GM21529 (cell line): Measurements from ENCODE around the gene MAP3K3.

Source experiments
- ATAC-seq: cut with Tn5 transposase; IDR thresholded peaks from one replicate; pipeline ENCODE4 v1.9.1; 2021; ENCODE audit not compliant: unreplicated experiment

The MAP3K3 gene

DNA sequence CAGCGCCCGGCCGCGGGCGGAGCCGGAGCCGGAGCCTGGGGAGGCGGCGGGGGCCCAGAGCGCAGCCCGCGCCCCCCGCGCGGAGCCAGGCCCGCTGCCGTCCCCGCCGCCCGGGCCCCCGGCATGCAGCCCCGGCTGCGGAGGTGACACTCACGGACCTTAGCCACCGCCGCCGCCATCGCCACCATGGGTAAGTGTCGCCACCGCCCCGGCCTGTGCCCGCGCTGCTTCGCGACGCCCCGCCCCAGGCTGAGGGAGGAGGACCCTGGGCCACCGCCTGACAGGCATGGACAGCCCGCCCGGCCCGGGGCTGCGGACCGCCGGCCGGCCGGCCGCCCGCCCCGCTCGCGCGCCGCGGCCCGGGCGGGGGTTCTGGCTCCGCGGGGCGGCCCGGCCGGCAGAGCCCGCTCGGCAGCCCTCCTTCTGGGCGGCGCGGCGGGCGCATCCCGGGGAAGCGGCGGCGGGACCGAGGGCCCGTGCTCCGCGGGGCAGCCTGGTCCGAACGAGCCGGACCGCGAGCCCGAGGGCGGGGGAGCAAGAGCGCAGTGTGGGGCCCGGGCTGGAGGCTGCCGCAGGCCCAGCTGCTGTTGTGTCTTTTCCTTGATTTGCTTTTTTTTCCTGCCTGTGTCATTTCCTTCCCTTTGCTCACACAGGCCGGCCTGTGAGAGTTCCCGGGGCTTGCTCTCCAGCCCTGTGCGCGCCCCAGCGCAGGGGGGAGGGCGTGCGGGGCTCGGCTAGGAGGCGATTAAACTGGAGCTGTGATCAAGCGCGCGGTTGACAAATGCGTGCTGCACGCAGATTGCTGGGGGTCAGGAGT, 565 bp downstream of the MAP3K3 start:
- peak; percentile 23 for ATAC-seq

- ATAC-seq, result no peak
Observed at GRCh38 chr17:63623786-63624530, 1.7 kb downstream of the MAP3K3 start.

GRCh38 chr17:63624531-63624880, 2.3 kb downstream of the MAP3K3 start:
- no peak for ATAC-seq

DNA sequence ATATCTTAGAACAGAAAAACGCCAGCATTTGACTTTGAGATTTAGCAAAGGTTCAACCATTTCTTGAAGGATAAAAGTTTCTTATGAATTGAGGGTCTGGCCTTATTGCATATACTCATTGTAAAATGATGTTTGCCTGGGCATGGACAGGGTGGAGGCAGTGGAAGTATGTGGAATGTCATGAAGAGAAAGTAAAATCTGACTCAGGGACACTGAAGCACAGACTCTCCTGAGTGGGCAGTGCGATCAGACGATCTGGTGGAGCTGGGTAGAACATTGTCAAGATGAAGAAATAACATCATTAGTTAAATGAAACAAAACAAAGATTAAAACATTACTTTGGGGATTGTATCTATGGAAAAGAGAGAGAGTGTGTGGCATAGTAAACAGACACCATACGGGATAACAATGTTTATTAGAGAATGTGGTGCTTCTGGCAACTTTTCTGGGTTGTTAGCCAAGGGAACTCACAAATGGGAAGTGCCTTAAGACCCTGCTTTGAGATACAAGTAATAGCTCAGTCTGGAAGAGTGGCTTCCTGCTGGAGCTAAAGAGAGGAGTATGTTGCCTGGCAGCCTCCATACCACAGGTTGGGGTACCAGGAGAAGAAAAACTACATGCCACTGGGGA, 4.4 kb downstream of the MAP3K3 start:
- ATAC-seq, result no peak

- ATAC-seq, result no peak
Observed at GRCh38 chr17:63629627-63630026, 7.4 kb downstream of the MAP3K3 start.

DNA sequence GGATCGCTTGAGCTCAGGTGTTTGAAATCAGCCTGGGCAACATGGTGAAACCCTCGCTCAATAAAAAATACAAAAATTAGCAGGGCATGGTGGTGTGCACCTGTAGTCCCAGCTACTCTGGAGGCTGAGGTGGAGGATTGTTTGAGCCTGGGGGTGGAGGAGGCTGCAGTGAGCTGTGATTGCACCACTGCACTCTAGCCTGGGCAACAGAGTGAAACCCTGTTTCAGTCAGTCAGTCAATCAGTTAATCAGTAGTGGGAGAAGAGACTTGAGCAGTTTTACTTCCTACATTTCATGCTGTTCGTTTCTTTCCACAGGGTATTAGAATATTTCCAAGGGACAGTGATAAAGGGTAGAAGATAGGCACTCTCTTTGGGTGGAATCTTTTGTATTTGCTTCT, 8.8 kb downstream of the MAP3K3 start:
- no peak for ATAC-seq

- no peak for ATAC-seq
Observed at GRCh38 chr17:63631626-63632025, 9.4 kb downstream of the MAP3K3 start.

DNA sequence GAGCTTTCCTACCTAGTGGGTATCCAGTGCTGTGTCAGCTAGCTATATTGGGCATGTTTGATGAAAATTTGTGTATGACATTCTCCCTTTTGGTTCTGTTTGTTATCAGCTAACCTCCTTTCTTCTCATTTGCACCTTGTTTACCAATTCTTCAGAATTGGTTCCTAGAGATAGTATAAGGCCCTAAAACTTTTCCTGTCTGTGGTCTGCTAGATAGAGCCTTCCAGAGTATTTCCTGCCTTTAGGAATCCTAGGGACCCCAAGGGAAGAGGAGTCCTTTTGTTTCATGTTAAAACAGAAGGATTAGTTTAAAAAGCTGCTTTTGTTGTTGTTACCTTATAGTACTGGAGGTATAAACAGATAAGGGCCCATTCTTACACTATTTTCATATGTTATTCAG, 11.5 kb downstream of the MAP3K3 start:
- ATAC-seq, result no peak

GRCh38 chr17:63634163-63634562, 11.9 kb downstream of the MAP3K3 start:
- ATAC-seq, result no peak

GRCh38 chr17:63634816-63635215, 12.6 kb downstream of the MAP3K3 start:
- no peak for ATAC-seq

GRCh38 chr17:63635290-63635689, 13.1 kb downstream of the MAP3K3 start:
- no peak for ATAC-seq

- no peak for ATAC-seq
Observed at GRCh38 chr17:63635787-63636186, 13.6 kb downstream of the MAP3K3 start.

- ATAC-seq, result no peak
Observed at GRCh38 chr17:63639125-63639524, 16.9 kb downstream of the MAP3K3 start.

GRCh38 chr17:63640038-63640437, 17.8 kb downstream of the MAP3K3 start:
- no peak for ATAC-seq

DNA sequence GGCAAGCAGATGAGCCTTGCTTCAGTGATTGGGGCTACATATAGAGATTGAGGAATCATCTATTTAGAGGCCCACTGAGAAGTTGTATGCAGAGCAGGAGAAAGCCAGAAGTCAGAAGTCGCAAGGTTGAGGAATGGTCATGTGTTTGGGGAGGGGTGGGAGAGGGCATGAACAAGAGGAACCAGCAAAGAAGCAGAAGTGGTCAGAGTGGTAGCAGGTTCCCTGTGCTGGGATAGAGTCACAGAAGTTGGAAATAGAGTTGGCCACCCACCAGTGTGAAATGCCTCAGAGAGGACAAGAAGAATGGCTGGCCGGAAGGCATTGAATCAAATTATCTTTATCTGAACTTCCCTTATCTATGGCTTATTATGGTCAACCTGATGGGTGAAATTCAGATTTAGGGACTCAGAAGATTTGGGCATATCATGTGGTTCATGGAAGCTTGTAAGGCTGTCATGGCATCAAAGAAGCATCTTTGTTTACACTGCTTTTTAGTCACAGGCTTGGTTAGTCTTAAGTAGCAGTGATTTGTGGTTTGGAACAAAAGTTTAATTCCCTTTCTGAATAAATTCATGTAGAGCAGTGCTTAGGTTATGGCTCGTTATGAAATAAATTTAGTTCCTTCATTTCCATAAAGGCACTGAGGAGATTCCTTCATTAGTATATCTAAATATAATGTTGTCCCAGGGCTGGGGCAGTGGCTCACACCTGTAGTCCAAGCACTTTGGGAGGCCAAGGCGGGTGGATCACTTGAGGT, 19.7 kb downstream of the MAP3K3 start:
- ATAC-seq, result no peak

GRCh38 chr17:63644846-63645245, 22.6 kb downstream of the MAP3K3 start:
- no peak for ATAC-seq

DNA sequence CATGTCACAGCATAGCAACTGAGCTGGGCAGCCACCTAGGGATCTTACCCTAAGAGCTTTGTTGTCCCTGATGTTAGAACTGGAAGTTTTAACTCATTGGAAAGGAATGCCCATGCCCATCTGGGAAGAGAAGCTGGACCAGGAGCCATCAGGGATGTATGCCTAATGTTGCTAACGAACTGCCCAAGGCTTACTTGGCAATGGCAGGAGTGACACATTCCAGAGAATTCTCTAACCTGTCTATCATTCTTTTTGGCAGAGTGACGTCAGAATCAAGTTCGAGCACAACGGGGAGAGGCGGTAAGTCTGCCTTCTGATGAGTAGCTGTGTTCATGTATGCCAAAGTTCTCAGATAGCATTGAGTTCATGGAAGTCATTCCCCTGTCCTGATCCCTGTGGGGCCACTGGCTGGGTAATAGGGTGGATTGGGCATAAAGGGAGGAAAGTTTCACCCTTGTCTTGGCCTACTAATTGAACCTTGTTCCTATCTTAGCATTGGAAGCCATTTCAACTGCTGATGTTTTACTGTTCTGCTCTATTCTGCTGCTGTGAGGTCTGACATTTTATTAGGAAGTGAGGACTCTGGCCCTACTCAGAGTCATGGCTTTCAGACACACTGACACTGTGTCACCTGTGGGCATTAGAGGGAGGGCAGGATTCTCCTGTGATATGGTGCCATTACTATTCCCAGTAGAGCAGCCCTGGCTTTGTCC, 23.7 kb downstream of the MAP3K3 start:
- ATAC-seq, result peak; percentile 65

GRCh38 chr17:63646488-63646806, 24.2 kb downstream of the MAP3K3 start:
- ATAC-seq, result peak; percentile 86

DNA sequence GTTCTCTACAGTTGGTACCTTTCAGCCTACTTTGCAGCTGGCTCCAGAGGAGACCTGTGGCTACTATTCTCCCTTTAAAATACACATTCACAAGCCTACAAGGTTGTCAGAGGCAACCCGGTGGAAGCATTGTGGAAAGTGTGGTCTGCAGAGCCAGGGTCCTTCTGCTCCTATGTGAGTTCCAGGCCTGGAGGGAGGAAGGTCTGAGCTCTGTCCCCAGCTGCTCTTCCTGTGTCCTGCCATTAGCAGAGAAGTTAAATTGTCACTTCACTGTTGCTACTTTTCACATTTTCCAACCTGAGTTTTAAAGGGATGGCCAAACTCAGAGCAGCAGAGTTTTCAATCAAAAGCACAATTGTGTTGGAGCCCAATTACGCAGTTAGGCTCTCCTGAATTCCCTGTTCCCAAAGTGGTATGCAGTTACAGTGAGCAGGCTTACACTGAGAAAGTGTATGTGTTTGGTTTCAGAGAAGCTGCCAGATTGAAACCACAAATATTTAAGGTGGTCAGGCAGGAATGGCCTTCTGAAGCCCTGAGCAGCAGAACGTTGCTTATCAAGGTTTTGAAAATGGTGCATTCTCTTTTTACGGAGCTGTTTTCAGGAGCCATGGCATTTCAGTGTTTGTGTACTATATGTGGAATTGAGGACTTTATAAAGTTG, 25.0 kb downstream of the MAP3K3 start:
- ATAC-seq, result no peak

DNA sequence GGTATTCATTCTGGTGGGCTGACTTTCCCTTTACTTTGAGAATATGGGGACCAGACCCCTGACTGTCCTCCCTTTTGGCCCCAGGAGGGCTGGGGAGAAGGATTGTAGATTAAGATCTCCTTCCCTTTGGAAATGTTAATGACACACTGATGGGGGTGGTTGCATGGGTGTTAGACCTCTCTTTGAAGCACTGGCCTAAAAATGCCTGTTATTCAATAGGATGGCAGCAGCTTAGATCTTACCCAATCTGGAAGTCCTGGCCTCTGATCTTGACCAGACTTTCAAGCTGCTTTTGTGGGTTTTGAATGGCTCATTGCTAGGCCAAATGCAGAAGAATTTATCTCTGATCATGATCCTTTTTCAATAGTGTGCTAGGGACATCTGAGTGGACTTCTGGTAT, 25.7 kb downstream of the MAP3K3 start:
- ATAC-seq, result no peak
